ENCODE data around the gene ZFP64.
"Not testable (repeated sequence)": the region's sequence is repeated elsewhere in the genome, so short reads cannot be mapped to it uniquely, and the experiment has no call there.

ZFP64 gene

DNA sequence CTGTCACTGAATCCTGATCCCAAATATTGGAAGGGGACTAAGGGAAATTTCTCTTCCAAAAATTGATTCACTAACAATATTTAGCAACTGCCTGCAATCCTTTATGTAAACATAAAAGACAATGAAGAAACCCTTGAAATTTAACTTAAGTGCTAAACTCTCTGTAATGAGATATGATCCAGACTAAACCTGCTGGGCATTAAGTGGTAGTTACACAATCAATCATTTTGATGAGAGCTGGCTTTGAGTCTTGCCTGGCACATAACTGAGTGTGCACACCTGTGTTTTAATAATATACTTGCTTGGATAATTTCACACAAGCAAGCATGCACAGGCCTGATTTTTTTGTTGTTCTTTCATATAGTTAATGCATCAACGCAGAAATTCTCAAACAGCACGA lies 9.8 kb upstream of the ZFP64 start:
- no peak for DNase-seq

DNA sequence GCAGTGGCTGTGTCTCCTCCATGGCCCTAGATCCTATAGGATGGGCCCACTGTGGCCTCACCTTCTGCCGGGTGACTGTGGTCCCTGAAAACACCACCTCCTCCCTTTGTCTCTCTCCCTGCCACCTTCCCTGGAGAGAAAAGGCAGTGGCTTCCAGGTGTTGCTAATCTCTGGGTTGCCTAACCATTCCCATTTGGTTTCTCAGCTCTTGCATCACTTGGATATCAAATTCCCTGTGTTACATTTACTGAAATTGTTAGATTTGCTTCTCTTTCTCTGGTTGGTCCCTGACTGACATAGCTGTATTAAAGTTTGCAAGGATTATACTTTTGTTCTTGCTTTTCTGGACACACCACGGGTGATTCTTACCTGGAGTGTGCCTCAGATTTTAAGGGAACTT lies 9.3 kb upstream of the ZFP64 start:
- DNase-seq: no peak

DNA sequence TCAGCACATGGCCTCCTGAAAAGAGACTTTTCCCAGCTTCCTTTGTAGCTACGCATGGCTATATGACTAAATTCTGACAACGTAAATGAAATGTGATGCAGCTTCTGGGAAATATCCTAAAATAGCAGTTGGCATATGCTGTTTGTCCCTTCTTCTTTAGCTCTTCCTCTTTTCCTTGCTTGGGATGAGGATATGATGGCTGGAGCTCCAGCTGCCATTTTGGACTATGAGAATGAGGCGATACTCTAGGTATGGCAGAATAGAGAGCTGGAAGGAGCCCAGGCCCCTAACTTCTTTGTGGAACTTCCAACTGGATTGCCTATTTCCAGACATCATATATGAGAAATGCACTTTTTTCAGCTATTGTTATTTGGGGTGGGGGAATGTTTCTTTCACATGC lies 5.3 kb upstream of the ZFP64 start:
- no peak for DNase-seq

DNA sequence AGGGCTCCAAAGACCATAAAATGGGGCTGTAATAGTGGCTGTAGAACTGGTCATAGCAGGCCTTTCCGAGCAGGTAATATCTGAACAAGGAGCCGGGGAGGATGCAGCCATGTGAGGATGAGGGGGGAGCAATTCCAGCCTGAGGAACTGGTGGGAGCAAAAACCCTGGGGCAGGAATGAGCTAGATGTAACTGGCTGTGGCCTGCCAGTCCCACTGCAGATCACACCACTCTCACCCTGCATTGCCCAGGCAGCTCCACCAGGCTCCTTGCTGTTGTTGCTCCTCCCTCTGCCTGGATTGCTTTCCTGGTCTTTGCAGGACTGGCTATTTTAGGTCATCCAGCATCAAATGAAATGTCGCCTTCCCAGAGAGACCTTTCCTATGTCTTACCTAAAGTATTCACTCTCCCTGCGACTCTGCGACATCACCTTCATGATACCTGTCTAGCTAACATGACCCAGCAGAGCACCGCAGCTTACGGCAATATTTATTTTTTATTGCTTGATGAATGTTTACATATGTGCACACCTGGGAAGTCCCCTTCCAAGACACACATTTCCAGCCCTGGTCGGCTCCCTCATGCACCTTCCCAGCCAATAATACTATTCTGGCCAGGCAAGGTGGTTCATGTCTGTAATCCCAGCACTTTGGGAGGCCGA lies 2.4 kb upstream of the ZFP64 start:
- no peak for DNase-seq

DNA sequence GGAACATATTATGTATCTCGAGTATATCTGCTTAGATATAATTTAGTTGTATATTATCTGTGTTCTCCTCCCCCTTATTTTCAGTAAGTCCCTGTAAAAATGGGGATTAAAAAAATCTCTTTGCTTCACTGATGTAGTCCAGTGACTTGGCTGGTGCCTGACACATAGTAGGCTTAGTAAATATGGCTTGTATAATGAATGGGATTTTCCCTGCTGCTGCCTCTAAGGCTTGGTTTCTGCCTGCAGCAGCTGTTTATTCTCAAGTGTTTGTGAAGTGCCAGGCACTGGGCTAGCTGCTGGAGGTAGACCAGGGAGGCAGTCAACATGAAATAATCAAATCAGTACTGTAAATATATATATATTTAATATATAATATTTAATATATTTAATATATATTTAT lies 1.6 kb upstream of the ZFP64 start:
- DNase-seq: no peak

DNA sequence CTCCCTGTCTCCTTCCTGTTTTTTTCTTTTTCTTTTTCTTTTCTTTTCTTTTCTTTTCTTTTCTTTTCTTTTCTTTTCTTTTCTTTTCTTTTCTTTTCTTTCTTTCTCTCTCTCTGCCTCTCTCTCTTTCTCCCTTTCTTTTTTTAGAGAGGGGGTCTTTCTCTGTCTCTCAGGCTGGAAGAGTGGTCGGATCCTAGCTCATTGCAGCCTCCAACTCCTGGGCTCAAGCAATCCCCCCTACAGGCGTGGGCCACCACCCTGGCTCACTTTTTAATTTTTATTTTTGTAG lies 1.1 kb upstream of the ZFP64 start:
- not testable (repeated sequence) for DNase-seq

DNA sequence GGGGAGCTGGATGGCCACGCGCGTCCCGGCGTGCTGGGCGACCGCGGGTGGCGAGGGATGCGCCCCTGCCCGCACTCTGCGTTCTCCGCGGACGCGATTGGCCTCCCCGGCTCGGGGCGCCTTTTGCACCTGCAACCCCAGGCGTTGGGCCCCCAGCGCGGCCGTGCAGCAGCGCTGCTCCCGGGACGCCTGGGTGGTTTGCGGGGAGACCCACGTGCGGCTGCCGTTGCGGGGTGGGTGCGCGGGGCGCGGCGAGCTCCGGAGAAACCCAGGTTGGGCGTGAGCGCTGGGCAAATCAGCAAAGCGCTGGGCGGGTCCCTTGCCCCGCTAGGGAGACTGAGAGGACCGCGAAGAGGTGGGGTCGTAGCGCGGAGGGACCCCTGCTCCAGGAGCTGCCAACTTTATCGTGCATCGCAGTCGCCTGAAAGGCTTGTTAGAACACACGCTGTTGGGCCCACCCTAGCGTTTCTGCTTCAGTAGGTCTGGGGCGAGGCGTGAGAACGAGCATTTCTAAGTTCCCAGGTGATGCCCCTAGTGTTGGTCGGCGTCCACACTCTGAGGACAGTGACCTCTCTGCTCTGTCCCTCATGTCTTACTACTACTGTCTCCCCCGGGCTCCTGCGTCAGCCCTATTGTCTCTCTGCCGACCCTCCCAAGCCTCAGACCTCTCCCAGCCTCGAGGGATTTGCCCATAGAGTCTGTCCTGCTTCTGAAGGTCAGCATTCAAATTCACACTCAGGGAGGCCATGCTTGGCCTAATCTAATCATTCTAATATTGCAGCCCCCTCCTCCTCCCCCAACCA lies 538 bp upstream of the ZFP64 start:
- DNase-seq: peak; percentile 60

DNA sequence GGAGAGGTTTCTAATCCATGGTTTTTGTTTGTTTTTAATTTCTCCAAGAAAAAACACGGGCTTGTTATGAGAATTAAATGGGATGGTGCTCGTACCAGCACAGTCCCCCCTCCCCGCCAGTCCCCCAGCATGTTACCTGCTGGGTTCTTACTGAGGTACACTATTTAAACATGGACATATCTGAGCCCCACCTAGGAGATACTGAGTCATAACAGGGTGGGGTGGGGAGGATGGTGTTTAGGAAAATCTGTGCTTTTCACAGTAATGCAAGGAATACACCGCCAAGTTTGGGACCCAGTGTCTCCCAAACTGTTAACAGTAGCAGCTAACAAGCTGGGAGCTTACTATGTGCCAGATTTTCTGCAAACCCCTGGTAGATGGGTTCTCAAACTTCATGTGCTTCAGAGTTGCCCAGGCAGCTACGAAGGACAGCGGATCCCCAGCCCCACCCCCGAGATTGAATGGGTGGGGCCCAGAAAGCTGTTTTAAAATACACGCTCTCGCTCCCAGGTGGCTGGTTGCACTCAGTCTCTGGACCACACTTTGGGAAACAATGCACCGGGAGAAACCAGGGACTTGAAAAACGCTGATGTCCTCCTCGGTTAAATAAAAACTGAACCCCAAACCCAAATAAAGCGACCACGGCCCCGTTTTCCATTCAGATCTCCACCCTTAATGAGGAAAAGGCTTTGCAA lies 995 bp downstream of the ZFP64 start:
- peak; percentile 49 for DNase-seq

DNA sequence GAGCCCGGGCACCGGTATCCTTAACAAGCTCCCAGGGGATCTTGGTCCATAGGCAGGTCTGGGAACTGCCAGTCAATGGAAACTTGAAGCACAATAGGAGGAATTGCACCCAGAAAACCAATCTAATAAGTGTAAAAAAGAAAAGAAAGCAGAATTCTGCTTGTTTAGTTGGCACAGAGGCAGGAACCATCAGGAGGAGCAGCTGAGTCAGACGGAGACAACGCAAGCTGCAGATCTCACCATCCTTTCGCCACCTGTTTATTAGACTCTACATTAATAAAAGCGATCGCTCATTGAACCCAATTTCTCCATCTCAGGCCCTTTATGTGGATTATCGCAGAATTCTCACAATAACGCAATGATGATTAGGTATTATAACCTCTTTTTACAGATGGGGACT lies 9.8 kb downstream of the ZFP64 start:
- DNase-seq: no peak

DNA sequence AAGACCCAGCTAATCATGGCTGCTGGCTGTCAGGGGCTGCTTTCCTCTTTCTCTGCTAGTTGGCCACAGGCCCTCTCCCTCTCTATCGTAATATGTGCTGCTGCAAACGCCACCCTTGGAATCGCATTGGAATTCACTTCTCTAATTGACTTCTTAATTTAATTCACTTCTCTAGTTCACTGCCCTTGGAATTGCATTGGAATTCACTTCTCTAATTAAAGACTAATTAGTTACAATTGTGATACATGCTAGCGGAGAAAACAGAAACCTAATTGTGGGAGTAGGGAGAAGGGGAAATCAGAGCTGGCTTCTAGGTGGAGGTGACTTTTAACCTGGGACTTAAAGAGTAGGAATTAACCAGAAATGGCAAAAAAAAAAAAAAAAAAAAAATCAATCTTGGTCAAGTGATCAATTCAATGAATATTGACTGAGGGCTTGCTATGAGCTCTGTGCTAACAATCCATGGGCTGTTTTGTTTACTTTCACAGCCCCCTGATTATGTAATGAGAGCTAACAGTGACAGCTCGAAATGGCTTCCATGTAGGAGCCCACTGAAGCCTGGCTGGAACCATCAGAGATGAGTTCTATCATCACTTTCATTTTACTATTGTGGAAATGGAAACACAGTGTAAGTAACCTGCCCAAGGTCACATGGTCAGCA lies 11.3 kb downstream of the ZFP64 start:
- no peak for DNase-seq

DNA sequence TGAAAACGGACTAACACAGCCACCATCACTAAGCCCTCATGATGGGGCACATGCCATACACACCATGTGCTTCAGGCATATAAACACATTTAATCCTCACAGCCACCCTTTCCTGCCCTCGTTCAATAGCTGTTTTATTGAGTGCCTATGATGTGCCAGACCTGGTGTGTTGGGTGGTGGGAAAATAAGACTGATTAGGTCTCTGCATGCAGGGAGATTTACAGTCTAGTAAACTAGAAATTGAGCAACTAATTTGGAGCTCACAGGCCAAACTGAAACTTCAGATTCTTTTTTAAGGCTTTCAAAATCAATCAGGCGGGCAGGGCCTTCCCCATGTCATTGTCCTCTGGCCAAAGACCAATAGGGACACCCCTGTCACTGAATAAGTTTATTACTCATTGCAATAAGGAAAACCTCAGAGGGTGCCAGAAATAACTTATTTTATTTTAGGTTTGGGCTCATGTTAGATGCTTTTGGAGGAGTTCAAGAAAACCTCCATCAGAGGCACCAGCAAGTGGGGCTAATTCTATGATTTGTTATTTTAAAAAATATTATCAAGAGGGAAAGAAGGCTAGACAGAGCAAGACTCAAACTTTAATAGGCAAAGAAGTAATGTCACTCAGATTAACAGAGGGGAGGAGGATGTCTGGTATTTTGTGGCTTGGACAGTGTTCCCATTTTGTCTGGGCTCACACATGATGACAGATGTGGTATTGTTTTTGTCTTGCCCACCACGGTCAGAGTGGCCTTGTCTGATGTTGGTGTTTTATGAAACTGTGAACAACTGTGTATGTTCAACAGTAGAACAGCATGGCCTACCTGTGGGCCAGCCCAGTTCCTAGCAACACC lies 12.0 kb downstream of the ZFP64 start:
- no peak for DNase-seq

DNA sequence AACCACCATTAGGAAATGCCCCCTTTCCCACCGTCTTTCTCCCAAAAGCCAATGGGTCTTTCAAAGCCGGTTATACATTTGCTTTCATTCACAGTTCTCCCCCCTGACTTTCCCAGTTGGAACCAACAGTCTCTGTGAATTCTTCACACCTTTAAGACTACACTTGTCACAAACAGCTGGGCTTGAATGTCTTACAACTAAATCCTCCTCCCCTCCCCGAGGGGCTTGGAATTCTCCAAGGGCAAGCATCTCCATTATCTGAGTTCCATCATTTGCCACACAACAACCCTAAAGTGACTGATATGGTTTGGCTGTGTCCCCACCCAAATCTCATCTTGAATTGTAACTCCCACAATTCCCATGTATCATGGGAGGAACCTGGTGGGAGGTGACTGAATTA lies 12.9 kb downstream of the ZFP64 start:
- DNase-seq: no peak

DNA sequence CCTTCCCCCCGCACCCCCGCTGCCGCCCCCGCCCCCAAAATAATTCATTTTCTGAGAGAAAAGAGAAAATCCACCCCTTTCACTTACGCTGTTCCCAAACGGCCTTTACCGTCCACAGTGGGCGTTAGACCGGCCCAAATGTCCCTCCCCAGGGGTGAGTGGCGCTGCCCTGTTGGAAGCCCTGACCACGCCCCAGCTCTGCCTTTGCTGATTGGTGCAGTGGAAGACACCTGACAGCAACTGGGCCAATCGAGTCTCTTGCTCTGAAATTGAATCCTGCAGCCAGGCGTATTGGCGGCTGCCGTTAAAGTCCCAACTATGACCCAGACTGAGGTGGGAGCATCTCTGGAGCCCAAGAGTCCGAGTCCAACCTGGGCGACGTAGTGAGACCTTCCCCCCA lies 15.7 kb downstream of the ZFP64 start:
- no peak for DNase-seq

DNA sequence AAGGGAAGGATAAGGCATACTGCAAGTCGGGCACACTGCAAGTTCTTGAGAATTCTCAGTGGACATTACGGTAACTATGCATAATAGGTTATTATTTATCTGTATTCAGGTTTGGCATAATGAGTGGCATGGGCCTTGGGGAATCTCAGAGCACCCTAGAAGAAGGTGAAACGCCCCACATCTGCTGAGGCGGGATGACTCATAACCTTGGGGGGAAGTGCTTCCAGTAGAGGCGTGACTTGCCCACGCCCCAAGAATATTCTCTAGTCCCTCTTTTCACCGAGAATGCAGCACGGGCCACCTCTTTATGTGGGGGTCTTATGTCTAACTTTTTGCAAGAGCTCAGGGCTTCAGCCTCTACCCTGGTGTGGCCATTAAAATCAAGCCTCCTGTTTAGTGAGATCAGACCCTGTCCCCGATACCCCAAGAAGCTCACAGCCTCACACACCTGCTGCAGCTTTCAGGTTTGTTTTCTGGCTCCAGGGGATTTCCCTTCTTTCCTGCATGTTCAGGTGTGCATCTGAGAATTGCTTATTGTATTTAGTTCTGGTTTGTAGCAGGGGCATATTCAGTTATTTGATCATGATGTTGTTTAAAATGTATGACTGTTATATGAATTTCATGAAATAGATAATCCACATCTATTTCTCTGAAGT lies 19.1 kb downstream of the ZFP64 start:
- DNase-seq: no peak

DNA sequence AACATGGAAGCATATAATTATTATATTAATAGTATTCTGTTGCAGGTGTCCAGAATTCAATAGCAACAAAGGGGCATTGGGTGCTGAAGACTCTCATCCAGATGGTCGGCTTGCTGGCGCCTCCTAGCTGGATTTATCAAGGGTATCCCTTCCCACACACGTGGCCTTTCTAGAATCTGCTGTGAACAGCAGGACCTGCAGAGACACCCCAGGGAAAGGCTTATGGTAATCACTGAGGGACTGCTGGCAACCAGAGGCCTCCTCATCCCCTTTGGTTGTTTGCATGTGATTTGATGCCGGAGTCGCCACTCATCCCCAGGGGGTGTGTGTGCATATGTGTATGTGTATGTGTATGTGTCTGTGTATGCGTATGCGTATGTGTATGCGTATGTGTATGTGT lies 20.6 kb downstream of the ZFP64 start:
- no peak for DNase-seq

DNA sequence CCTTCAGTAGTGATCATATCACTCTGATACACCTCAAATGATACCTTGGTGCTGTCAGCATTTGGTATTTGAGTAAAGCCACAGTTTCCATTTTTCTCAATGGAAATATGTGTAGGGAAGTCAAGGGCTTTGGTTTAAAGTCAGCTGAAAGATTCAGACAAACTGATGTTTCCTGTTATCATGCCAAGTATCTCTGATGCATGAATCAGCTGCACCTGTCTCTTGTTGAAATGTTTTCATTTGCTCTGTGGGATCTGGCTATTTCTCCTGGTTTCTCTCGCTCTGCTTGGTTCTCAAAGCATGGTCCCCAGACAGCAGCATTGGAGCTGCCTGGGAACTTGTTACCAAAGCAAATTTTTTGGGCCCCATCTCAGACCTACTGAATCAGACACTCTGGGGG lies 23.5 kb downstream of the ZFP64 start:
- DNase-seq: no peak

DNA sequence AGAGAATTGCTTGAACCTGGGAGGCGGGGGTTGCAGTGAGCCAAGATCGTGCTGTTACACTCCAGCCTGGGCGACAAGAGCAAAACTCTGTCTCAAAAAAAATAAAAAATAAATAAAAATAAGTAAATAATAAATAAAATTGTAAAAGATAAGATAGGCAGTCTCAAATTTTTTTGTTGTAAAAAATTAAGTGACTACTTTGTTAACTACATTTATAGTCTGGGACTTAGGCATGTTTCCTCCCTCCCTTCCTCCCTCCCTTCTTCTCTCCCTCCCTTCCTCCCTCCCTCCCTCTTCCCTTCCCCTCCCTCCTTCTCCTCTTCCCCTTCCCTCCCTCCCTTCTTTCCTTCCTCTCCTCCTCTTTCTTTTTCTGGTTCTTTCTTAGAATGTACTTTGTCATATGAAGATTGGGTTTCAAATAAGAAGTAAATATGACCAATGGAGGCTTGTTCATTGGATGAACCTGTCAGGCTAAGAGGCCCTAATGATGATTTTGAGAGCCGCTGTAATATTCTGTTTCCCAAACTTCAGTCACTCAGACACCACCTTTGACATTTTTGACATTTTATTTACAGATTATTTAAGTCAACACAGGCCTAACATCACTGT lies 24.2 kb downstream of the ZFP64 start:
- DNase-seq: no peak

DNA sequence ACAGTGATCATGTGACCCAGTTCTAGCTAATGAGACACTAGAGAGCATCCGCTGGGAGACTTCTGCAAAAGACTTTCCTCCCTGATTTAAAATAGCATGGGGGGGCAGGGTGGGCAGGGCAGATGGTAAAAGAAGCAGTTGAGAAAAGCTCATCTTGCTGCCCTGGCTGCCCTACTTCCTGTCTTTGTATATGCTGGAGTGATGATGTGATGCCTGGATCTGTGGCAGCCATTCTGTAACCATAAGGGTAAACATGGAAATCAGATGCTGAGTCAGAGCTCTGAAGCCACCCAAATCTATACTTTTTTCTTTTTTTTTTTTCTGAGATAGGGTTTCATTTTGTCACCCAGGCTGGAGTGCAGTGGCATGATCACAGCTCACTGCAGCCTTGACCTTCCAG lies 25.4 kb downstream of the ZFP64 start:
- no peak for DNase-seq

DNA sequence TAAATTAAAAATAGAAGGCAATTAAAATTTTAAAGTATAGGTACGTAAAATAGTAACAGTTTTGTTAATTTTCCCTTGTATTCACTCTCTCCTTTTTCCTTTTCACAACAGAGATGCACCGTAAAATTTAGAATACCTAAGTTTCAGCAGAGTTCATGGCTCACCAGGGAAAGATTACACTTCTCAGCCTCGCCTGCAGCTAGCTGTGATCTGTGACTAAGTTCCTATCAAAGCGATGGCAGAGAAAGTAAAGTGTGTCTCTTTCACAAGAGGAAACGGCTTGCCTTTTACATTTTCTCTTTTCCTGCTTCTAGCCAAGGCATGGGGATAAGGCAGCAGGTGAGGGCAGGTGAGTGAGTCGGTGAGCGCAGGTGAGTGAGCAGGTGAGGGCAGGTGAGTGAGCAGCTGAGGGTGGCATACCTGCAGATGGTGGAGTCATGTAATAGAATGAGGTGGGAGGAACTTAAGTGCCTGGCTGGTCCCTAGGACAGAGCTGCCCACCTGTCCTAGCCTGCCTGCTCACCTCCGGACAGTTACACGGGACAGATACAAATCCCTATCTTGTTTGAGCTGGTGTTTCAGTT lies 30.9 kb downstream of the ZFP64 start:
- no peak for DNase-seq

DNA sequence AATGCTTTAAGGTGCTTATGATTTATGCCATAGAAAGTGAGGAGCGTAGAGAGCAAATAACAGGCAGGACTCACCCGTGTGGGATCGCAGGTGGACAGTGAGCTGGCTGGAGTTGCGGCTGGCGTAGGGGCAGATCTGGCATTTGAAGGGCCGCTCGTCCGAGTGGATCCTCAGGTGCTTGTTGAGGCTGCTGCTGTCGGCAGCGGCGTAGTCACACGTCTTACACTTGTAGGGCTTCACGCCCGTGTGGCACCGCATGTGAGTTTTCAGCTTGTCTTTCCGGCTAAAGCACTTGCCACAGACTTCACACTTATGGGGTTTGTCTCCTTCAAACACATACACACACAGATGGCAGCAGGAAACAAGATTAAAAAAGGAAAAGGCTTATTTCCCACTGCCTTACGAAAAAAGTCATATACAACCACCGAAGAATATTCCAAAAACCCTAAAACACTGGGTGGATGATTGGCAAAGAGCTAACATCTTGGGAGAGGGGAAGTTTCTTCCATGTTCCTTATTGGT lies 31.5 kb downstream of the ZFP64 start:
- no peak for DNase-seq

DNA sequence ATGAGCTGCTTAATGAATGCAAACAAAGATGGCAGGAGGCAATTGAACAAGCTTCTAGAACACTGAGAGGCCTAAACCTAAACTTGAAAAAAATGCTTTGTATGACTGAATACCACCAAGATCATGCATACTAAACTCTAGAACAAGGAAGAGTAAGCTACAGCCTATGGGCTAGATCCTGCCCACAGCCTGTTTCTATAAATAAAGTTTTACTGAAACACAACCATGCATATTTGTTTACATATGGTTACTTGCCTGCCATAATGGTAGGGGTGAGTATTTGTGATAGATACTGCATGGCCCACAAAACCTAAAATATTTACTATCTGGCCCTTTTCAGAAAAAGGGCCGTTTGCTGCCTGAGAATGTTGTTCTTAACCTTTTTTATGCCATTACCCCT lies 37.0 kb downstream of the ZFP64 start:
- DNase-seq: no peak

Data from midbrain (tissue), 1 donor.